GM19035 (cell line): ENCODE data around the gene OR13C5.
"Not testable (repeated sequence)": the region's sequence is repeated elsewhere in the genome, so short reads cannot be mapped to it uniquely, and the experiment has no call there.

Experiments used
- ATAC-seq: cut with Tn5 transposase; IDR thresholded peaks from one replicate; pipeline ENCODE4 v1.9.1; 2021; ENCODE audit not compliant: unreplicated experiment

OR13C5 gene

GRCh38 chr9:104599313-104599712 is at the start of gene OR13C5:
Gene OR13C5 (minus strand): TSS chr9:104599413. CDS start chr9:104599413, 0 bp downstream.
- ATAC-seq = not testable (repeated sequence)

- ATAC-seq = no peak
Measured at GRCh38 chr9:104635456-104635855, 36.2 kb upstream of the OR13C5 start.

DNA sequence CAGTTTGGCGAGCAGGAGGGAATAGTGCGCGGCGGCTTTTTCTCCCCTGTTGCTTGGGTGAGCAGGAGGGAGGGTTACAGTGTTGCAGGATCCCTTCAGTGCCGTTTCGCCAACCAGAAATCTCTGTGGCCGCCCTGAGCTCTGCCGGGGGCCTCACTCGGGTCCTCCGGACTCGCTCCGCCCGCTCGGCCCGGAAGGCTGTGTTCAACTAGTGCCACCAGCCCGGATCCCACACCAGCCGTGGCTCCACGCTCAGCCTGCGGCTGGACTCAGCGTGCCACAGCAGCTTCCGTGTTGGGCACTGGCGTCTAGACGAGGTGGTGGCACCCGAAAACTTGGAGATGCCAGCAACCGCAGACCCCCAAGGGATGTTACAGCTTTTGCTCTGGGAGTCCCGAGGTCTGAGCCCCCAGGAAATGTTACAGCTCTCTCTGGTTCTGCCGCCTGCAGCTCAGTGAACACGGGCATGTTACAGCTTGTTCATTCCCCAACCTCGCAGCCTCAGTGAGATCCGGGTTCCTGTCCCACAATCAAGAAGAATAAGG is 34.8 kb upstream of the OR13C5 start:
- no peak for ATAC-seq

GRCh38 chr9:104625964-104626363 is 26.8 kb upstream of the OR13C5 start:
- ATAC-seq = not testable (repeated sequence)

DNA sequence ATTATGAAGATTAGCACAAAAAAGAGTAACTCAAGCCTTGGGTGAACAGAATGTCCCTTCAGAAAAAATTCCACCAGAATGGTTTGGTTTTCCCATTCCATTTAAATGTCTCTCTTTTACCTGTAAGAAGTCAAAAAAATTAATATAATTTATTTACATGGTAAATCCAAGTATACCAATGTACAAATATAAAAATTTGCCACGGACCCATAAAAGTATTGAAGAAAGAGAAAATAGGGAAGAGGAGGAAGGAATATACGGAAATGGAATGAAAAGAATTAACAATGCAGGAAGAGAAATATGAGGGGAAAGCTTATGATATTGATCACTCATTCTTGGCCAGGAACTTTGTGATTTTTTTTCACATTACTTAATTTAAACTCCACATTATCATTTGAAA is 18.9 kb upstream of the OR13C5 start, which contains the start of gene OR13C9:
OR13C9 (minus strand) TSS at position 101 of the 400 bp plus-strand sequence; CDS start at position 101, 0 bp downstream.
- ATAC-seq = no peak

DNA sequence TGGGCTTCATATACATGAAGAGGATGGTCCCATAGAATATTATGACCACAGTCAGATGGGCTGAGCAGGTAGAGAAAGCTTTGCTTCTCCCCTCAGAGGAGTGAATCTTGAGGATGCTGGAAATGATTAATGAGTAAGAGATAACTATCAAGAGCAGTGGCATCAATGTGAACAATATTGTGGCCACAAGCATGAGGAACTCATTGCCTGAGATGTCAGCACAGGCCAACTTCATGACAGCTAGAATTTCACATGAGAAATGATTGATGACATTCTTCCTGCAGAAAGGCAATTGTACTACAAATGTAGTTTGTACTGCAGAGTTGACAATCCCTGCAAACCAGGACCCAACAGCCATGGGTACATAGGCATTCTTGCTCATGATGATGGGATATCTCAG is 18.2 kb upstream of the OR13C5 start:
- no peak for ATAC-seq

DNA sequence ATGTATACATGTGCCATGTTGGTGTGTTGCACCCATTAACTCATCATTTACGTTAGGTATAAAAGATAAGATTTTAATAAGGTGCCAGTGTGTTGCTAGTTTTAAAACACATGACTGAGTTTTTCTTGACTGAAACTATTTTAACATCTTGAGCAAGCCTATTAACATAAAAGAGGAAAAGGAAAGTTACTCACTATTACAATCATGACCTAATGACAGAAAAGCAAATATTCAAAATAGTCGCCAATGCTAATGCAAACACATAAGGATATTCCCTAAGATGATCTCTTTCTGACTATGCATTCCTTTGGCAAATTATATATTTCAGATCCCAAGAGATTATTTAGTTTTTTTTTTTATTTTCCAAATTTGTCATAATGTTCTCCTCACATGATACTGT is 12.0 kb upstream of the OR13C5 start:
- ATAC-seq = no peak

- ATAC-seq = no peak
Measured at GRCh38 chr9:104608336-104608735, 9.1 kb upstream of the OR13C5 start.

DNA sequence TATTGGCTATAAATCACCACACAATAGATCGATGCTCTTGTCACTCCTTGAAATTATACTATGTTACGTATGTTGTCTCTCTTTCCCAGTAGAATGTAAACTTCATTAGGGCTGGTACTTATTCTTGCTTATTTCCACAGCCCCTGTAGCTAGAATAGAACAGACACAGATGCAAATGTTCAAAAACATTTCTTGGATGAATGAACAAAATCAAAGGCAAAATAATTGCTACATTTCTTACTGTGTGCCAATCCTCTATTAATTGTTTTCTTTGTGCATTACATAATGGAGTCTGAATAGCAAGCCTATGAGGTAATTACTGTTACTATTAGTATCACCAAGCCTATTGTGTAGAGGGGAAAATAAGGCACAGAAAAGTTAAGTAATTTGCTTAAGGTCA is 6.9 kb upstream of the OR13C5 start:
- ATAC-seq = no peak

- not testable (repeated sequence) for ATAC-seq
Measured at GRCh38 chr9:104605527-104605926, 6.3 kb upstream of the OR13C5 start, which contains the start of gene OR13C2. Gene OR13C2 (minus strand): TSS chr9:104605627. CDS start chr9:104605627, 0 bp downstream.

DNA sequence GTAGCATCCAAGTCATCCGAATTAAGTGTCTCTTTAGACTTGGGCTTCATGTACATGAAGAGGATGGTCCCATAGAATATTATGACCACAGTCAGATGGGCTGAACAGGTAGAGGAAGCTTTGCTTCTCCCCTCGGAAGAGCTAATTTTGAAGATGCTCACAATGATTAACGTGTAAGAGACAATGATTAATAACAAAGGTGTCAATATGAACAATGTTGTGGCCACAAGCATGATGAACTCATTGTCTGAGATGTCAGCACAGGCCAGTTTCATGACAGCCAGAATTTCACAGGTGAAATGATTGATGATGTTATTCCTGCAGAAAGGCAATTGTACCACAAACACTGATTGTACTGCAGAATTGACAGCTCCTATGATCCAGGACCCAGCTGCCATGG is 5.6 kb upstream of the OR13C5 start:
- ATAC-seq = no peak

- not testable (repeated sequence) for ATAC-seq
Measured at GRCh38 chr9:104598749-104599148, 464 bp downstream of the OR13C5 start.

DNA sequence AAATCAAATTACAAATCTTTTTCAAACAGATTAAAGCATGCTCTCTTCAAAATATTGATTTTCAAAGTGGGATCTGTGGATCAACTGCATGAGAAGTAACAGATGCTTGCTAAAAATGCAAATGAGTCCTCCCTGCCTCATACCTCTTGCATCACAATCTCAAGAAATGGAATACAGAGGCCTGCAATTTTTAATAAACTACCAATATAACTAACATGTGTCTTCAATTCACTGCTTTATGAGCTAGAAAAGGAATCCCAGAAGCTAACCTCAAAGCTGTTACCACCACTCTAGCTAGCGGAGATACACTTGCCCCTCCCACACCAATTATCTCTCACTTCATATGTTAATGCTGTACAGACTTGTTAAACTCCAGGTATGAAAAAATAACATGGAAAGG is 9.6 kb downstream of the OR13C5 start:
- ATAC-seq = no peak

DNA sequence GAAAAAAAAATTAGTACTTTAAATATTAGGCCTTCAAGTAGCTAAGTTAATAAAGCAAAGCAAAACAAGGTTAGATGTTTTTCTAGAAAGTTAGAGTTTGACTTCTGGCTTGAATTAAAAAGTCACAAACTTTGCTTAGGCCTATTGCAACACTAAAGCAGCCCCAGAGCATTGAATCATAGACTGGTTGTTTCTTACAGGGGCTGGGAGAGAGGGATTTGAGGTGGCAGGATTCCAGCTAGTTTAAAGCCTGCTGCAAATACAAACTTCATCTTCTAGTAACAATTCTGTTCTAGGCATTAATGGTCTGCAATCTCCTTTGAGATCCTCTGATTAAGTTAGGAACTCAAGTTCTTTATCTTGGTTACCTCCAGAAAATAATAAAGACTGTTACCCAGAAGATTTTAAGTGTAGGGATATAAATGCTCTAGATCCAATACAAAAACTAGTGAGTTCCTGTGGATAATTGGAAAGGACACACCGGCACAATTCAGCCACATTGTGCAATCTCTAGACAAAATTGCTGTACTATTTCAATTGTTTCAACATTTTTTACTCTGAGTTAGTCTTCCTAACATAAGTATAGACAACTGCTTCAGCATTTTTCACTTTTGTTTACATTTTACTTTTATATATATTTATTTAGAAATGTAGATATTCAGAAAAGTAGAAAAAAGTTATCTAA is 12.6 kb downstream of the OR13C5 start:
- ATAC-seq = no peak

GRCh38 chr9:104580562-104580961 is 18.7 kb downstream of the OR13C5 start:
- no peak for ATAC-seq

DNA sequence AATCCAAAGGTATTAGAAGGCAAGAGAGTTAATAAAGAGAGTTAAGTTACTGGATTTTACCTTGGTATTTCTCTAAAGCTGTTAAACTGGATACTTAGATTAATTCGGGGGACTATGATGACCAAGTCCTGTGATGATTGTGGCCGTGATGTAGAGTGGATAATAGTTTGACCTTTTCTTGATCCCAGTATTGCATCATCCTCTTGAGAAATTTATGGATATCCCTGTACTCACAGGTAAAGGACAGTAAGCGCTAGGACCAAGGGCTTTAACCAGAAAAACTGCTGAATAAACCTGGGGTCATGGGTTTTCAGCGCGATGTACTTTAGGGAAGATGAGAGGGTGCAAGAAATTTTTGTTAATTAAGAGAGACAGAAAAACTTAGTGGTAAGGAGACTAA is 21.9 kb downstream of the OR13C5 start:
- no peak for ATAC-seq

DNA sequence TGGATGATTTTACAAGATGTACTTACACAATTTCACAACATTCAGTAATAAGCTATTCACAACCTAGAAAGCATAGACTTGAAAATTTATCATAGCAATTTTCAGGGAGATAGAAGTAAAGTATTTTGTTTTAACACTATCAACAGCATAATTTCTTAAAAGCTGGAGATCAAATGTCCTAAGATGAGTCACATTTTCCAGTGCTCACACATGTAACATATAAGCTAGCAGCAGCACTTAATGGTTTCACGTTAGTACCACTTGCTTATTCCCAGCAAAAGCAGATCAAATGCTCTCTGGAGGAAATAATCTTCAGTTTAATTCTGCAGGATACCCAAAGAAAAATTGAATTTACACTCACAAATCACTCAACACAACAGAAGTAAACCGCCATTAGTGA is 23.8 kb downstream of the OR13C5 start:
- no peak for ATAC-seq

DNA sequence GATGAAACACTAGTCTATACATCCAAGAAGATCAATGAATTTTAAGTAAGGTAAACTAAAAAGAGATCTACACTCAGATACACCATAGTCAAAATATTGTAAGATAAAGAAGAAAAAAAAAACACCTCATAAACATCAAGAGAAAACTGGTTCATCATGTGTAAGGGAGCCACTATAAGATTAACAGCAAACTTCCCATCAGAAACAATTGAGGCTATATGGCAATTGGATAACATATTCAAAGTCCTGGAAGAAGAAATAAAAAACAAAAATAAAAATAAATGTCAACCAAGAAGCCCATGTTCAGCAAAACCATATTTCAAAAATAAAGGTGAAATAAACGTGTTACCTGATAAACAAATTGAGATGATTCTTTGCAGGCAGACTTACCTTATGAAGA is 26.6 kb downstream of the OR13C5 start:
- ATAC-seq = no peak

GRCh38 chr9:104568868-104569267 is 30.3 kb downstream of the OR13C5 start, which contains the start of gene OR13C8:
Gene OR13C8 (plus strand): TSS chr9:104569168. CDS start chr9:104569168, 0 bp downstream.
- no peak for ATAC-seq

GRCh38 chr9:104564358-104564757 is 34.9 kb downstream of the OR13C5 start:
- no peak for ATAC-seq

DNA sequence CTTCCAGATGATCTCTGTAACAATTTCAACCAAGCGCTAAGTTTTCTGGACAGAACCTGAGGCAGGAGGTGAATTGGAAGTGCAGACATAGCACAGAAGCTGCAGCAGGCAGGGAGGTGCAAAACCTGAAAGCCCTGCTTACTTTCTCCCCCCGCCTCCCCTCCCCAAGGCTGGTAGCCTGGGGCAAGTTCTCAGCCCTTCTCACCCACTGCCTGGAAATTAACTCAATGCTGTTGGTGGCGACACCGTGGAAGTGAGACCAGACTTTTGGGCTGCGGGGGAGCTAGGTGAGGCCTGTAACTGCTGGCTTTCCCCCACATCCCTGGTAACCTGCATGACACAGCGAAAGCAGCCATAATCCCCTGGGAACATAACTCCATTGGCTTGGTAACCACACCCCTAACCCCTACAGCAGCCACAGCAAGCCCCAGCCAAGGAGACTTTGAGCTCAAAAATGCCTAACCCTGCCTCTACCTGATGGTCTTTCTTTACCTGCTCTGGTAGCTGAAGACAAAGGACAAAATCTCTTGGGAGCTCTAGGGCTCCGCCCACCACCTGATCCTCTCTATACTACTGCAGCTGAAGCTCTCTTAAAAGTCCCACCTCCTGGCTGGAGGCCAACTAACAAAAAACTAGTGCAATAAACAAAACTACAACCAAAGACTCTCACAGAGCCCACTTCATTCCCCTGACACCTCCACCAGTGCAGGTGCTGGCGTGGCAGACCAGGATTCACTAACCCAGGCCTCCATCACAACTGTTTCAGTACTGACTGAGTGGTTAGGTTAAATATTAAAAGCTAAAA is 42.2 kb downstream of the OR13C5 start:
- ATAC-seq = no peak

DNA sequence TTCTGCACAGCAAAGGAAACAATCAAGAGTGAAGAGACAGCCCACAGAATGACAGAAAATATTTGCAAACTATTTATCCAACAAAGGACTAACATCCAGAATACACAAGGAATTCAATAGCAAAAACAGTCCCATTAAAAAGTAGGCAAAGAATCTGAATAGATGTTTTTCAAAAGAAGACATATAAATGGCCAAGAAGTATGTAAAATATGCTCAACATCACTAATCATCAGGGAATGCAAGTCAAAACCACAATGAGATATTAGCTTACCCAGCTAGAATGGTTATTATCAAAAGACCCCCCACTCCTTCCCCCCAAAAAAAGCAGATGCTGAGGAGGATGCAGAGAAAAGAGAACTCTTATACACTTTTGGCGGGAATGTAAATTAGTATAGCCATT is 43.7 kb downstream of the OR13C5 start:
- ATAC-seq = no peak
